PC-3 (cell line): ENCODE results near the gene PPP6R1. TPM values are rescaled to one million over a fixed set of nuclear protein-coding genes. Genes with fewer than 3 reads are reported as not detected.

Source experiments
- ATAC-seq: fragments of 200-7000 bp; cut with Tn5 transposase; 2 replicates; pipeline ENCODE4 v1.9.1; 2020; ENCODE audit warnings: mild to moderate bottlenecking, moderate library complexity
- BruUV-seq: library from RNA; stranded (reverse); fragments of 400-500 nt; replicated peaks from 2 replicates; lab custom pipeline; 2021; lab: Mats Ljungman, UMichigan
- CTCF ChIA-PET: fragments of 300-600 bp; sonication (Branson Sonifier 250); formaldehyde crosslinking; loops from one replicate; lab custom pipeline; 2022; ENCODE audit warnings: antibody characterized with exemption; lab: Charles Lee
- POLR2A ChIA-PET: fragments of 300-600 bp; sonication (Branson Sonifier 250); formaldehyde crosslinking; loops from one replicate; lab custom pipeline; 2022; ENCODE audit warnings: antibody characterized with exemption; ENCODE audit not compliant: unreplicated experiment; lab: Charles Lee
- DNase-seq: peaks from one replicate; pipeline ENCODE4 v3.0.0-alpha.2; 2015
- H2AFZ ChIP-seq: fragments of 300-600 bp; sonication (generic); 2 replicates; pipeline ENCODE4 v1.6.0; 2016; ENCODE audit warnings: antibody characterized with exemption, low read length
- H3F3A ChIP-seq: fragments of 300-600 bp; sonication (generic); one replicate; pipeline ENCODE4 v1.6.0; 2017; ENCODE audit warnings: antibody characterized with exemption, low read length, control low read depth, mild to moderate bottlenecking; ENCODE audit not compliant: unreplicated experiment
- H3K27ac ChIP-seq: fragments of 300-600 bp; sonication (generic); 2 replicates; pipeline ENCODE4 v1.5.1; 2016; ENCODE audit warnings: mild to moderate bottlenecking, low read length
- H3K27me3 ChIP-seq: fragments of 300-600 bp; sonication (generic); 2 replicates; pipeline ENCODE4 v1.6.1; 2016; ENCODE audit warnings: low read length, mixed read lengths
- H3K36me3 ChIP-seq: fragments of 300-600 bp; sonication (generic); 2 replicates; pipeline ENCODE4 v1.6.1; 2016; ENCODE audit warnings: low read depth, mixed run types, low read length, mixed read lengths
- H3K4me1 ChIP-seq: fragments of 300-600 bp; sonication (generic); 2 replicates; pipeline ENCODE4 v1.5.1; 2016; ENCODE audit warnings: low read length; ENCODE audit not compliant: insufficient read depth
- H3K4me2 ChIP-seq: fragments of 300-600 bp; sonication (generic); 2 replicates; pipeline ENCODE4 v1.6.0; 2016; ENCODE audit warnings: low read length
- H3K4me3 ChIP-seq: fragments of 300-600 bp; sonication (generic); 2 replicates; pipeline ENCODE4 v1.5.1; 2016; ENCODE audit warnings: mild to moderate bottlenecking, low read length, mixed read lengths
- H3K79me2 ChIP-seq: fragments of 300-600 bp; sonication (generic); 2 replicates; pipeline ENCODE4 v1.6.1; 2017; ENCODE audit warnings: low read length, mixed read lengths
- H3K9ac ChIP-seq: fragments of 300-600 bp; sonication (generic); 2 replicates; pipeline ENCODE4 v1.6.0; 2016; ENCODE audit warnings: mild to moderate bottlenecking, low read length
- H3K9me2 ChIP-seq: fragments of 300-600 bp; sonication (generic); replicated peaks from 2 replicates; pipeline ENCODE4 v1.6.1; 2016; ENCODE audit warnings: mixed run types, low read length, mixed read lengths
- H3K9me3 ChIP-seq: fragments of 300-600 bp; sonication (generic); 2 replicates; pipeline ENCODE4 v1.6.1; 2016; ENCODE audit warnings: low read length, mixed read lengths
- H4K20me1 ChIP-seq: fragments of 300-600 bp; sonication (generic); 2 replicates; pipeline ENCODE4 v1.6.1; 2016; ENCODE audit warnings: low read length, mixed read lengths
- EZH2 ChIP-seq: fragments of 300-600 bp; sonication (generic); IDR thresholded peaks from one replicate; pipeline ENCODE4 v1.6.1; 2017; ENCODE audit warnings: antibody characterized with exemption, mild to moderate bottlenecking, low read length; ENCODE audit not compliant: unreplicated experiment
- EZH2phosphoT487 ChIP-seq: fragments of 300-600 bp; sonication (generic); IDR thresholded peaks from 2 replicates; pipeline ENCODE4 v1.6.1; 2018; ENCODE audit warnings: mild to moderate bottlenecking, antibody characterized with exemption, low read length, borderline replicate concordance
- intact Hi-C: fragments of 100-400 bp; cut with micrococcal nuclease; formaldehyde crosslinking; loops from 2 replicates; pipeline ENCODE4 v1.9.0; 2023
- total RNA-seq: library from RNA; depleted of rRNA; stranded (reverse); fragments of >200 nt; gene quantifications from 2 replicates; pipeline ENCODE4 v1.2.3, GENCODE V29; 2014
- TF ChIP-seq, protein P1 (sequence below): fragments of 300-600 bp; sonication (generic); conservative IDR thresholded peaks from 2 replicates; pipeline ENCODE4 v1.5.1; 2017; ENCODE audit warnings: antibody characterized with exemption, low read depth, mild to moderate bottlenecking, low read length

Gene PPP6R1
- total RNA-seq, 1 experiment from 2014 or later: 159 TPM

DNA sequence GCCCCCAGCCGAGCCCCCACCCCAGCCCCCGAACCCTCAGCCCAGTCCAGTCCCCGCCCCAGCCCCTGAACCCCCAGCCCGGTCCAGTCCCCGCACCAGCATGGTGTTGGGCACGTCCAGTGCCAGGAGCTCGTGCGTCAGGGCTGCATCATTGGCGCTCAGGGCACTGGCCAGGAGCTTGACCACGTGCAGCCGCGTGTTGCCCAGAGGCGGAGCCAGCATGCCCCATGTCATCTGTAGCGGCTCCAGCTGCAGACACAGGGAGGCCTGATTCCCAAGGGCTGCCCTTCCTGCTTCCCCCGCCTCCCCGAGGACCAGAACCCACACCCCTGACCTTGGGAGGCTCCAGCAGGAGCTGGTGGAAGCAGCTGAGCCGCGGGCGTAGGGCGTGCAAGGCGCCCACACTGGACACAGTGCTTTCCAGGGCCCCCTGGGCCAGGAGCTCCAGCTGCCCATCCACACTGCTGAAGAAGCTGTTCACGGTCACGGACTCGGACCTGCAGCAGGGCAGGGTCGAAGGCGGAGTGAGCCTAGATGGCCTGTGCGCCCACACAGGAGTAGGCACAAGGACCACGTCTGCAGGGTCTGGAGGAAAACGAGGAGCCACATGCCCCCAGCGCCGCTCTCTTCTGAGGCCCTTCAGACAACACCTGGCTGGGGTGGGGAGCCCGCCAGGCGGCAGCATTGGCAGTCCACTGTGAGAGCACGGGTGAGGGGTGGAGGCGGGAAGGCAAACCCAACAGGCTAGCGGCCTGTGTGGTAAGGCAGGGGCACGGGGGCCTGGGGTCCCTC lies 17.5 kb downstream of the PPP6R1 start:
- peaks cover 8% of the 10 kb centered on the region for H4K20me1 ChIP-seq
- ATAC-seq: no peak
- H3K9ac ChIP-seq: no peak overlapping the region
- H3K36me3 ChIP-seq: peaks cover 84% of the 10 kb centered on the region
- no peak overlapping the region for H3K27ac ChIP-seq
- no peaks in the 10 kb centered on the region for H3K9me3 ChIP-seq
- DNase-seq: no peak
- H3K4me2 ChIP-seq: no peak overlapping the region
- no peaks in the 10 kb centered on the region for H3F3A ChIP-seq
- ChIA-PET POLR2A (no interaction called here), CTCF (no interaction called here)
- H2AFZ ChIP-seq: no peak overlapping the region
- peaks cover 8% of the 10 kb centered on the region; the same call in 1 of the 2 replicates for H3K79me2 ChIP-seq
- BruUV-seq: TSS peak; percentile 2
- intact Hi-C loops: no loop called here
- H3K9me2 ChIP-seq: no peaks in the 10 kb centered on the region
- no peak for TF ChIP-seq EZH2phosphoT487
- TF ChIP-seq, protein P1, sequence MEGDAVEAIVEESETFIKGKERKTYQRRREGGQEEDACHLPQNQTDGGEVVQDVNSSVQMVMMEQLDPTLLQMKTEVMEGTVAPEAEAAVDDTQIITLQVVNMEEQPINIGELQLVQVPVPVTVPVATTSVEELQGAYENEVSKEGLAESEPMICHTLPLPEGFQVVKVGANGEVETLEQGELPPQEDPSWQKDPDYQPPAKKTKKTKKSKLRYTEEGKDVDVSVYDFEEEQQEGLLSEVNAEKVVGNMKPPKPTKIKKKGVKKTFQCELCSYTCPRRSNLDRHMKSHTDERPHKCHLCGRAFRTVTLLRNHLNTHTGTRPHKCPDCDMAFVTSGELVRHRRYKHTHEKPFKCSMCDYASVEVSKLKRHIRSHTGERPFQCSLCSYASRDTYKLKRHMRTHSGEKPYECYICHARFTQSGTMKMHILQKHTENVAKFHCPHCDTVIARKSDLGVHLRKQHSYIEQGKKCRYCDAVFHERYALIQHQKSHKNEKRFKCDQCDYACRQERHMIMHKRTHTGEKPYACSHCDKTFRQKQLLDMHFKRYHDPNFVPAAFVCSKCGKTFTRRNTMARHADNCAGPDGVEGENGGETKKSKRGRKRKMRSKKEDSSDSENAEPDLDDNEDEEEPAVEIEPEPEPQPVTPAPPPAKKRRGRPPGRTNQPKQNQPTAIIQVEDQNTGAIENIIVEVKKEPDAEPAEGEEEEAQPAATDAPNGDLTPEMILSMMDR: no peak
- no peak for TF ChIP-seq EZH2
- H3K27me3 ChIP-seq: no peaks in the 10 kb centered on the region
- H3K4me3 ChIP-seq: no peak overlapping the region
- no peaks in the 10 kb centered on the region for H3K4me1 ChIP-seq

DNA sequence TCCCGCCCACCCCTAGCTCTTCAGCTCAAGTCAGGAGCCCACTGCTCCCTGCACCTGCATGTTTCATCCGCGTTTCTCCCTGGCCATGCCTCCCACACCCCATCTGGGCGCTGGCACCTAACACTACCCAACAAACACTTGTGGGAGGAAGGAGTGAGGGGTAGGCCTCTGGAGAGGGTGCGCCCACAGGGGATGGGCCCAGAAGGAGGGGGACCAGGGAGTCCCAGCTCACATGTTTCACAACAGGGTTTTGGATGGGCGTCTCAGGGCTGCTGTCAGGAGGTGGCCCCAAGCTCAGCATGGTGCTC lies 18.1 kb downstream of the PPP6R1 start:
- Histone ChIP-seq H3K4me1 (no peaks in the 10 kb centered on the region), H2AFZ (no peak overlapping the region), H3K9ac (no peak overlapping the region), H3K4me3 (no peak overlapping the region), H3F3A (no peaks in the 10 kb centered on the region), H3K9me2 (no peaks in the 10 kb centered on the region), H3K27ac (no peak overlapping the region), H3K36me3 (peaks cover 83% of the 10 kb centered on the region), H3K27me3 (no peaks in the 10 kb centered on the region), H3K79me2 (peaks cover 1% of the 10 kb centered on the region; the same call in 1 of the 2 replicates), H3K9me3 (no peaks in the 10 kb centered on the region), H3K4me2 (no peak overlapping the region), H4K20me1 (peaks cover 3% of the 10 kb centered on the region; the same call in 1 of the 2 replicates)
- intact Hi-C loops: no loop called here
- POLR2A ChIA-PET: no interaction called here
- no TSS peak for BruUV-seq
- CTCF ChIA-PET: no interaction called here
- no peak for ATAC-seq
- TF ChIP-seq EZH2: no peak
- no peak for TF ChIP-seq EZH2phosphoT487
- TF ChIP-seq, protein P1: no peak
- DNase-seq: no peak

DNA sequence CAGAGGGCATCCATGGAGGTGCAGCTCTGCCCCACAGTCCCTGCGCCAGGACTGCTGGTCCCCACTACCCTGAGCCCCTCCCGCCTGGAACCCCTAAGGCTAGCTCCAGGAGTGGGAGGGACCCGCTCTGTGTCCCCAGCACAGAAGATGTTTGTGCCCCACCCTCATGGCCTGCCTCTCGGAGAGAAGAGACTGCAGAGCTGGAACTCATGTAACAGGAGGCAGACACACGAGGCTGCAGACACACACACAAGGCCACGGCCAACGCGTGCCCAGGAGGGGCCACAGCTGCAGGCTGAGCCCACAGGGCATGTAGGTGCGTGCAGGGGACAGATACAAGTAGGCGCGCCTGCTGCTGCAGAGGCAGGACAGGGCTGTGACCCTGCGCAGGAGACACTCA lies 19.8 kb downstream of the PPP6R1 start:
- no peak for TF ChIP-seq EZH2
- TF ChIP-seq, protein P1: no peak
- no peak for TF ChIP-seq EZH2phosphoT487
- H3F3A ChIP-seq: no peaks in the 10 kb centered on the region
- no peaks in the 10 kb centered on the region for H4K20me1 ChIP-seq
- CTCF ChIA-PET: no interaction called here
- no peaks in the 10 kb centered on the region for H3K9me2 ChIP-seq
- no peak for ATAC-seq
- H2AFZ ChIP-seq: no peak overlapping the region
- no peak overlapping the region for H3K4me2 ChIP-seq
- no peak overlapping the region for H3K9ac ChIP-seq
- no peak for DNase-seq
- H3K9me3 ChIP-seq: no peaks in the 10 kb centered on the region
- no peaks in the 10 kb centered on the region for H3K4me1 ChIP-seq
- POLR2A ChIA-PET: no interaction called here
- H3K79me2 ChIP-seq: no peaks in the 10 kb centered on the region
- intact Hi-C loops: no loop called here
- no peak overlapping the region for H3K27ac ChIP-seq
- H3K27me3 ChIP-seq: no peaks in the 10 kb centered on the region
- H3K36me3 ChIP-seq: peaks cover 73% of the 10 kb centered on the region
- H3K4me3 ChIP-seq: no peak overlapping the region
- no TSS peak for BruUV-seq
